ENCODE results near the gene S100A6.

Gene S100A6

DNA sequence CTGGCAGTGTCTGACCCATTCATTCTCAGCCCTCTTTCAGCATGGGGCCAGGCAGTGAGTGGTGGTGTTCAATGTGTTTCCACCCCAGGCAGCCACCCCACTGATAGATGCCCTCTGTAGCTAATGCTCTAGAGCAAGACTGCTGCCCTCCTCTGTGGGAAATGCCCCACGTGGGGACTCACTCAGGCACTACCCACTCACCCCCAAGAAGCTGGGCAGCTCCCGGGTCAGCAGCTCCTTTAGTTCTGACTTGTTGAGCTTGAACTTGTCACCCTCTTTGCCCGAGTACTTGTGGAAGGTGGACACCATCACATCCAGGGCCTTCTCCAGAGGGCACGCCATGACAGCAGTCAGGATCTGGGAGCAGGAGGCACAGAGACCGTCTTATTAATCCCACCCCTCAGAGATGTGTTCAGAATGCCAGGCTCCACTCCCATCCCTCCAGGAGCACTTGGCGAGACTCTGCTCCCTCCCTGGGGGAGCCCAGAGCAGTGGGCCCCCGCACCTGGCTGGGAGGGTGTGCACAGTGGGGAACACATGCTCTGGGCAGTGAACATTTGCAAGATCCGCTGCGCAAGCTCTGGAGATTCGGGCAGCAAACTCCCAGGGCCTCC, 8.8 kb upstream of the S100A6 start:
- DNase-seq = no peak

DNA sequence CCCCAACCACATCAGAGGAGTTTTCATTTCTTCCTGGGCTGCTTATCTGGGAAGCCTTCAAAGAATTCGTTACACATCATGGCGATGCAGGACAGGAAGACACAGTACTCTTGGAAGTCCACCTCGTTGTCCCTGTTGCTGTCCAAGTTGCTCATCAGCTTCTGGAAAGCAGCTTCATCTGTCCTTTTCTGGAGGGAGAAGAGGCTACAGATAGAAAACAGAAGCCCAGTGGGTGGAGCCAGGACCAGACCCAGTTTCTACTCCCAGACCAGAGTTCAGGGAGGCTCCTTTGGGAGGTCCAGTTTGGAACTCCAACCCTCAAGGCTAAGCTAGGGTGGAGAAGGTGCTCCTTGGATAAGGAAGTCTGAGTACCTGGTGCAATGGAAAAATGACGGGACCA, 7.9 kb upstream of the S100A6 start:
- DNase-seq = no peak

DNA sequence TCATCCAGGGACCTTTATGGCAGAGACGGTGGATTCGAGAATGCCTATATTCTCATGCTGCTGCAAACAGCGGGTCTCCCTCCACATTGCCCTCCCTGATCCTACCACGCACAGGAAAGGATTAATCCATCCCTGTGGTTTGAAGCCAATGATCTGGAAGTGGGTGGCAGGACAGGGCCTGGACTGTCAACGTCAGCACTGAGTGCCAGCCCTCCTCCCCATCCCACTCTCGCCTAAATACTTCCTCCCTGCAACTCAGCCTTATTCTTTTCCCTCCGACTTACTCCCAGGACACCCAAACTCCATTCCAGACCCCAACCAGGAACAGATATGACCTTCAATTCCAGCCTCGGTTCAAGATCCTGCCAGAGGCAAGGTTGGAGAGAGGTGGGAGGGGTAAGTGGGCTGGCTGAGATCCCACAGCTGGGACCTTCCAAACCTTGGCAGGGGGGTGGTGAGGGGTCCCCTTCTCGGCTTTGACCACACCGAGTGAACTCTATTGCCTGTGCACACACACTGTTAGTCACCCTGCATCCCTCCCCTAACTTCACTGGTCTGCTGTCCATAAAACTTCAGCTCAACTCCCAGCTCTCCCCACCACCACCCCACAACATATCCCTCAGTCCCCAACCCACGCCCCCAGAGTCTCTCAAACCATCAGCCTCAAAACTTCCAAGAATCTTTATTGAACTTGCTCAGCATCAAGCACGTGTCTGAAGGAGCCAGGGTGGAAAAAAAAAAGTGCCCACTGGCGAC, 7.3 kb upstream of the S100A6 start:
- DNase-seq = no peak

DNA sequence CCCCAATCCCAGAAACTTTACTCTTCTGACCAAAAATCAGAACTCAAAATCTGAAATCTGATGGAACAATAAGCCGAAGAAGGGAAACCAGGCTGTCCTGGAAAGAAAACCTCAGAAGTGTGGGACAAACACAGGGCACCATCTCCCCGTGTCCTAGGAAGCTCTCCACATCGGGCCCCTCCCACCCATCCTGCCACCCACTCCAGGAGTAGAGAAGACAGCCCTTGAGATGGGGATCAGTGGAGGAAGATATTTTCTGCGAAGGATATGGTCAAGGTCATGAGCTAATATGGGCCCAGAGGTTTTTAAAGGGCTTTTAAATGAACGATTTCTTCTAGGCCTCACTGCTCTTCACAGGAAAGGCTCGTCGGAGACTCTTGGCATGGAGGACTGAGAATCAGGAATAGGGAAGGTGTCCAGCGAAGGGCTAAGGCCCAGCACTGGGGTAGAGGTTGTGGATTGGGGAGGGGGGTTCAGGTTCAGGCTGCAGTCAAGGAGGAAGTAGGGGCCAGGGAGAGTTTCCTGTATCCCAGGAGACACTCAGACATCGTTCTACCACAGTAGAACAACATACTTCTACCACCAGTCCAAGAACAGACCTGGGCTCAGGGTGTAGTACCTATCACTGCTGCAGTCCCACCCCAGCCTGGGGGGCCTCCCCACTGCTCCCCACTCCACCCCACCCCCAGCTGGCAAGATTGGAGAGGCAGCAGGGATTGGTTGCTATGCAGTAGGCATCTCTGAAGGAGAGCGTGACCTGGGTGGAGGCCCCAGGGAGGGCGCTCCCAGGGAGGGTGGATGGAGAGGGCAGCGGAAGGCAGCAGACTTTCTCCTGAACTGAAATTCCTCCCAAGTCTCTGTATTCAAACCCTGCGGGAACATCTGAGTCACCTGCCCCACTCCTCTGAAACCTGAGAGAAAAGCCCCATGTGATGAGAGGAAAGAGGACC, 6.1 kb upstream of the S100A6 start:
- no peak for DNase-seq

DNA sequence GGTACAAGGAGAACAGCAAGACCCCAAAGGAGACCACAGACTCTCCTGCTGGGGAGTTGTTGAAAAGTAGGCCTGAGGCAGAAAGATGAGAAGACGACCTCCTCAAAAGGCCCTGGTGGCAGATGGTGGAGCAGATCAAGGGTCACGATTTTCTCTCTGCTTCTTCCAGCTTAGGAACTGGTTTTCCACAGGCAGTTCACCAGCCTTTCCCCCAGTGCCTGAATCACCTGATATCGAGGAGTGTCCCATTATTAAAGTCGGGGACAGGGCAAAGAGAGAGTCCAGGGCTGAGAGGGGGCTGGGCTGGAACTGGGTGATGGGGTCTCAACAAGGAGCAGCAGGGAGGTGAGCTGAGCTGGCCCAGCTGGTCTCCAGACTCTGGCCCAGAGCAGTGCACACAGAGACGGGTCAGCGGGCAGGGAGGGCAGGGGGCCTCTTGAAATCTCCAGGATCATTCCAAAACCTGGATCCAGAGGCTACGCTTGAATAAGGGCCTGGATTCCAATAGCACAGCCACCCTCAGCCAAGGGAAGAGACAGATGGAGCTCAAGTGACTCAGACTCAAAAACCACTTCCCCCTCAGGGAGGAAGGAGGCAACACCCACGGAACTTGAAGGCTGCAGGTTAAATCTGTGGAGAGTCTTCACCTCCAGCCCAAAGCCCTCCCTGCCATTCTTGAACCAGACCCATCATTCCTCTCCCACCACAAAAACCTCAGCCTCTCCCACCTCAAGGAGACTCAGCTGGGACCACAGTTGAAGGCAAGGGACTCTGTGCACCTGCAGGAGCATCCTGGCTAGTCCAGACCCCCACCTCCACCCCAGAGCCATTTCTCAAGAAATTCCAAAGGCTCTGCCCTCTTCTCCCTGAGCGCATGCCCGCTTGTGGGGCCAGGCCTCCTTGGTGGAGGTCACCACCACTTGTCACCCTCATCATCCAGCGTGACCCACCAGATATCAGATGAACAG, 4.9 kb upstream of the S100A6 start, which contains the start of gene S100A5:
Gene S100A5 (minus strand): TSS at position 541 of the 968 bp plus-strand sequence. CDS start 743 bp downstream, outside the sequence.
- no peak for DNase-seq

GRCh38 chr1:153539395-153540093, 3.8 kb upstream of the S100A6 start:
- no peak for DNase-seq

- DNase-seq = no peak
These were observed 2.6 kb upstream of the S100A6 start for GRCh38 chr1:153538315-153538821.

GRCh38 chr1:153537376-153537730, 1.6 kb upstream of the S100A6 start:
- DNase-seq = no peak

DNA sequence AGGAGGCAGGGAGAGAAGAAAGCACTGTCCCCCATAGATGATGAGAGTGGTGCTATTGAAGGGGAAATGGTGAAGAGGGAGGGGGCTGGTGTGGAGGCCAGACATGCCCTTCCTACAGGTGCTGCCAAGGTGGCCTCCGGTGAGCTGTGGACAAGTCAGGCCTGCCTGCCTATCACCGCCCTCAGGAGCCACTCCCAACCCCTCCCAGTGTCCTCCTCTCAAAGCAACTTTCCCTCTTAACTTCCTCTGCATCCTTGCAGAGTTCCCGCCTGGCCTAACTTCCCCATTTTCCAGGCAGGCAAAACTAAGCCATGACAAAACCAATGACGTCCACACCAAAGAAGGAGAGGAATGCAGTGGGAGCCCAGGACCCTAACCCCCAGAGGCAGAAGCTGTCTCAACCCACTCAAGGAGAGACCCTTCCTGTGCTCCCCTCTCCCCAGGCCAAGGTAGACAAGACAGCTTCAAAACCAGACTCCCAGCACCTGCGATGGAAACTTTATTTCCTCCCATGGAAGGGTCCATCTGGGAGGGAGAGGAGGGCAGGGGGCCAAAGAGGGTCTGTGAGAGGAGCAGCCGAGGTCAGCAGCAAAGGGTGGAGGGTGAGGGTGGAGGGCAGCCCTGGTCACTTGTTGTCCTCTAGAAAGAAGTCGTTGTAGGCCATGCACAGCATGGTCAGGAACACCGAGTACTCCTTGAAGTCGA, 1.0 kb upstream of the S100A6 start:
- DNase-seq = no peak

- no peak for DNase-seq
These were observed 350 bp upstream of the S100A6 start for GRCh38 chr1:153536012-153536670.

DNA sequence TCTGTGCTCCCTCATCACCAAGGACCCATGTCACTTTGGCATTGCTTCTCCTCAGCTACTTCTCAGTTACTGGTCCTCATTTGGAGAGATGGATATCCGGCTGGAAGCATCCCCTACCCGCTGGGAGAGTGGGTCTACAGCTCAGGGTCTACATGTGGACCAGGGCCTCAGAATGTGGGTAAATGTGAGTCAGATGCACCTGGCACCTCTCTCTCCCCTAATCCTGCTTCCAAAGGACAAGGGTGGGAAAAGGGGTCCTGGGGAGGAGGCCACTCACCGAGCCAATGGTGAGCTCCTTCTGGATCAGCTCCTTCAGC, 908 bp downstream of the S100A6 start:
- no peak for DNase-seq

- no peak for DNase-seq
These were observed 1.4 kb downstream of the S100A6 start for GRCh38 chr1:153534226-153534924.

- no peak for DNase-seq
These were observed 2.0 kb downstream of the S100A6 start for GRCh38 chr1:153533689-153534201.

- no peak for DNase-seq
These were observed 2.8 kb downstream of the S100A6 start for GRCh38 chr1:153532769-153533599.

DNA sequence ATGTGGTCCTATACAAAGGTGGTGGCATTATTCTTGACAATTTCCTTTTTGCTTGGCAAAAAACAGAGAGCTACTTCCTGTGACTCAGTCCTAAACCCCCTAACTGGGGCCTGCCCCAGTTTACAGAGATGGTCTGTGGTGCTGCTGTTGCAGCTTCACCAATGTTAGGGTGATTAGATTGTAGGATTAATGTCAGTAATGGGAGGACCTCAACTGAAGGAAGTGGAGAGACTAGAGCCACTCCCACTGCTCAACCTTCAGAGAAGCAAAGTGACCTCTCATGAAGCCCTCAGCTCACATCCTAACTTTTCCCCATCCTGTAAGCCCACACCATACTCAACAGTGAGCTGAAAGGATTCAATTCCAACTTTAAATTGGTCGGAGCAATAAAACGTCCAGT, 3.6 kb downstream of the S100A6 start:
- no peak for DNase-seq

DNA sequence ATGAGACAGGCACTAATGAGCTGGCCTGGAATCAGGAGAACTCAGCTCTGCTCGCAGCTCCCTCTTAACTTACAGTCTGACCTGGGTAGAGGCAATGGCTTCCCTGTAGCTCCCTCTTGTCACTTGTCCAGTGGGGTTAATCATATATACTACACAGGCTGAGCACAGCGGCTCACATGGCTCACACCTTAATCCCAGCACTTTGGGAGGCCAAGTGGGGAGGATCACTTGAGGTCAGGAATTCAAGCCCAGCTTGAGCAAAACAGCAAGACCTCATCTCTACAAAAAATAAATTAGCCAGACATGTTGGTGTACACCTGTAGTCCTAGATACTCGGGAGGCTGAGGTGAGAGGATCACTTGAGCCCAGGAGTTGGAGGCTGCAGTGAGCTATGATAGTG, 4.2 kb downstream of the S100A6 start:
- DNase-seq = no peak

- DNase-seq = no peak
These were observed 8.1 kb downstream of the S100A6 start for GRCh38 chr1:153527683-153528040.

DNA sequence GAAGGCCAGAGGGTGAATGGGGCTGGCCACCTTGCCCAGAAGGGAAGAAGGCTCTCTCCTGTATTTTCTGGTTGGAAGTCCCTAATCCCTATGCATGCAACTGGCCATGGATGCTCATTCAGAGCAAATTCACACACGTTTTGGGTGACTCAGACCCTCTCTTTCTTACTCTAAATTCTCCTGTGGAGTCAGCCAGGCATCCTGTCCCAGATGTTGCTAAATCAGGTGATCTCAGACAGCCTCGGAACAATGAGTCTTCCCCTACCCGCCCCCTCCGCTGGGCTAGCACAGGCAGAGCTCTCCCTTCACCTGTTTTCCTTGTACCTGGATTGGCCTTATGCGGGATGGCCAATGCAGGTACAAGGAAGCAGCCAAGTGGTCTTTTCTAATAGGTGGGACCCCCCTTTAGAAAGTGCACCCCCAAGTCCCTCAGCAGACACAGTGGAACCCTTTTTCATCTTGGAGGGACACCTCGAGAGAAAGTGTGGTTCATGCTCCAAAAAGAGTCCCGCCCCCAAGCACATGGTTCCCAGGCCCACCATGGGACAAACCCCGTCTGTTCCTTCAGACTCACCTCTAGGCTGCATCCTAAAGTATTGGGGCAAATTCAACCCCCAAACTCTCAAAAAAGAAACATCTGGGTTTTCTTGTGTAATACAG, 8.6 kb downstream of the S100A6 start:
- no peak for DNase-seq

Data from SIG-M5 (cell line).